Cortex of kidney (tissue), 1 donor: ENCODE measurements around the gene CLIC5.

Experiments
- DNase-seq: peaks from one replicate; lab custom pipeline; 2025; lab: John Stamatoyannopoulos, UW

CLIC5 gene

DNA sequence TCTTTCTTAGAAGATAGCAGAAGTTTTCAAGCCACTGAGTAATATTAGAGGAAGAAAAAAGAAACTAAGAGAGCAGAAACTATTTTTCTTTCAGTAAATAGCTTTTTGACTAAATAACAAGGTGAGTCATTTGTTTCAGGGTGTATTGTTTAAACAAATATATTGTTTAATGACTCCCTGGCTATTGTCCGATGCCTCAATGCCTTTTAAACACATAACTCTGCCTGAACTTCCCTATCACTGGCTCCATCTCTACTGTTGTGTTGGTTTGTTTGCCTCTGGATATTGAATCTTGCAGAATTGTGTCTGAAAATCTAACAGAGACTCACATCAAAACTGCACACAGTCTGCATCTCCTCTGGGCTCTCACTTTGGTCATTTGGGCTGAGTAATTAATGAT lies 19.6 kb upstream of the CLIC5 start:
- no peak for DNase-seq

DNA sequence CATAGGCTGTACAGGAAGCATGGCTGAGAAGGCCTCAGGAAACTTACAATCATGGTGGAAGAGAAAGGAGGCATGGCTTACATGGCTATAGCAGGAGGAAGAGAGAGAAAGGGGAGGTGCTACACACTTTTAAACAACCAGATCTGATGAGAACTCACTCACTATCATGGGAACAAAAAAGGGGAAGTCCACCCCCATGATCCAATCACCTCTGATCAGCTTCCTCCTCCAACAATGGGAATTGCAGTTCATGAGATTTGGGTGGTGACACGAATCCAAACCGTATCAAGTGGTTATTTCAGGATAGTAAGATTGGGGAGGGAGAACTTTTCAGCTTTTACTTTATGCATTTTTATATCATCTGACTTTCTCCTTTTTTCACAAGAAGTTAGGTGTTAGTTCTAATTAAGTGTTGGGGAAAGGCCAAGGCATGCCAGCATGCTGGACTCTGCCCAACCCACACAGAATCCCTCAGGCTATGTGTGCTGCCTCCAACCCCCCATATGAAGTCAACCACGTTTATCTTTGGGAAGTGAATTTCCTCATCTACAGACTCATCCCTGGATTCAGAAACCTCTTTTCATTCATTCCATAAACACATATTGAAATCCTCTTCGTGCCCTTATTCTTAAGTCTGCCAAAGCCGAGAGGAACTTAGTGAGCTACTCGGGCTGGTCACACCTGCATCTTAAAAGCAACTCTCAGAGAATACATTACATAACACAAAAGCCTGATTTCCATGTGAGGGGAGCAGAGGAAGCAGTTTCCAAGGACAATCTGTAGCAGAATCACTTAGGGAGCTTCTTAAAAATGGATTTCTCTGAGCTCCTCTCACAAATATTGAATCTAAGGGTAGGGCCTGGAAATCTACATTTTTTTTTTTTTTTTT lies 16.7 kb upstream of the CLIC5 start:
- no peak for DNase-seq

DNA sequence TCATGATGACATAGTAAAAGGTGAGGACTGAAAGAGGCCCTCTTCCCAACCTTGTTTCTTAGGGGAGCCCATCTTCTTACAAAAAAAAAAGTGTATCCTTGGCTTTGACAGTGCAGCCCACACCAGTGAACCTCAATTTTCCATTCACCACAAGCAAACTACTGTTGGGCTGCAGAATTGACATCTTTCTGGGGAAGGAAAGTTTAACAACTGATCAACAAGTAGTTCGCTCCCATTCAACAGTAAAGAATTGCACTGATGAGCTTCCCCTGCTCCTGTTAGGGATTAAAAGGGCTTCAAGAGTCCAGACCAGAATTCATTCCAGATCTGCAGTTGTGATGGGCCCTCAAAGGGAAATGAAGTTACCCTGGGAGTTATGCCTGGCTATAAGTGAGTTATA lies 13.9 kb upstream of the CLIC5 start:
- DNase-seq, result no peak

DNA sequence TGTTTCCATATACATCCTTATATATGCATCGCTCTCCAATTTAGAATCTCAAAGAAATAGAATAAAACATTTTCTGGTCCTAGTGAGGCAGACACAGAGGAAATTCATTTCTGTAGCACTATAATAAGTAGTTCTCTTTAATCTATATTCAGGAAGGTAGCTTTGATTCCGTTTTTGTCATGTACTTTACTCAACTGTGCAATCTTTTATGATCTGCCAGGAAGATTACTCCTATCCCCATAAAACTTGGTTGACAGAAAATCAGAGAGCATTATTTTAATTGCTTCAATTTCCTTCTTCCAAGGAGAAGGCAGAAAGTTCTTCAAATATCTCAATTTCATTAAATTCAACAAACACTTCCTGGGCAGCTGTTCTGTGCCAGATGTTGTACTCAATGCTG lies 10.6 kb upstream of the CLIC5 start:
- DNase-seq, result no peak

DNA sequence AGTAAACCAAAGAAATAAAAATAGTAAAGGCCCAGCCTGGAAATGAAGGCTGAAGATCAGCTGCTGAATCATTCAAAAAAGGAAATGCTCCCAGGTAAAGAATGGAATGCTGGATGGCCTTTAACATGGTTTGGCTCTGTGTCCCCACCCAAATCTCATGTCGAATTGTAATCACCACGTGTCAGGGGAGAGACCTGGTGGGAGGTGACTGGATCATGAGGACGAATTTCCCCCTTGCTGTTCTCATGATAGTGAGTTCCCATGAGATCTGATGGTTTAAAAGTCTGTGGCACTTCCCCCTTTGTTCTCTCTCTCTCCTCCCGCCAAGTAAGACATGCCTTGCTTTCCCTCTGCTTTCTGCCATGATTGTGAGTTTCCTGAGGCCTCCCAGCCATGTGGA lies 9.9 kb upstream of the CLIC5 start:
- no peak for DNase-seq

DNA sequence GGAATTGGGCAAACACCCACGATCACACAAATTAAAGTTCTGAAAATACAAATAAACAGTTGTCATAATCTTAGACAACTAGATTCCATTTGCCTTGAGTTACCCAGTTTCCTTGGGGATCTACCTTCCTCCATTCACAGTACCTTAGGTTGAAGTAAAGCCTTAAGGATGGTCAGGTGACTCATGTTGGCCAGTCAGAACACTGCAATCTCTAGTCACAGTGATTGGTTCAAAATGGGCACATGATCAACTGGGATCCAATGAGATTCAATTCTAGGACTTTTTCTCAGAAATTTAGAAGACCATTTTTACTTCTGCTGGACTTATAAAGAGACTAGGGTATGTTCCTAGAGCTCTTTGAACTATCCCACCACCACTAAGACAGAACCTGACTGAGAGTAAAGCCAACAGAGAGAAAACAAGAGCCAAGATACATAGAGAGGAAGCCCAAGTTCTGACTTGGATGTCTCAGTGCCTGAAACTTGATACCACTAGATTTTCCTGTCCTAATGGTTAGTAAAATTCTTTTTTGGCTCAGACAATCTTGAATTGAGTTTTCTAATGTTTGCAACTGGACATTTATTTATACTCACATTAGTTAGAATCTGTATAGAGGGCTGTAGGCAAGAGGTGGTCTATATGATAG lies 8.6 kb upstream of the CLIC5 start:
- no peak for DNase-seq

DNA sequence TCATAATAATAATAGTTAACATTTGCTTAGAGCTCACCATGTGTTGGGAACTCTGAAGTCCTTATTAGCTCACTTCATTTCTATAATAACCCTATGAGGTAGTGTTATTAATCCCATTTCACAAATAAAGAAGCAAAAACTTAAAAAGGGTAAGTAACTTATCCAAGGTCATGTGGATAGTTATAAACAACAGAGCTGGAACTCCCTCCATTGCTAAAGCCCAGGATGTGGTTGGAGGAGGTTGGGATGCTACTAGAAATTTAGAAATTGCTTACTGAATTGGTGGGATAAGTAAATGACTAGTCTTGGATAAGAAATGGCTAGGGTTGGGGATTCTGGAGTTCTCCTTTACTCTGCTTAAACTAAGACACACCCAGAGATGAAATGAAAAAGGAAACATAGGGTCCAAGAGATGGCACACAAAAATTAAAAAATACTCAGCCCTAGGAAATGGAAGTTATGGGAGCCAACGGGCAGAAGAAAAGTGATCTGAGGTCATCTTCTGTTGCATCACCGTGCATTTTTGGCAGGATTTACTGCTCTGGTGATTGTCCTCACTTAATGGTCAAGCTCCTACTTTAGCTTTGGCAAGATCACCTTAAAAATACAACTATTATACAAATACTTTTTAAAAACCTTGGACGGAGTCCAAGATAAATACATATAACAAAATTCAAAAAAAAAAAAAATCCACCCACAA lies 7.7 kb upstream of the CLIC5 start:
- DNase-seq, result no peak

DNA sequence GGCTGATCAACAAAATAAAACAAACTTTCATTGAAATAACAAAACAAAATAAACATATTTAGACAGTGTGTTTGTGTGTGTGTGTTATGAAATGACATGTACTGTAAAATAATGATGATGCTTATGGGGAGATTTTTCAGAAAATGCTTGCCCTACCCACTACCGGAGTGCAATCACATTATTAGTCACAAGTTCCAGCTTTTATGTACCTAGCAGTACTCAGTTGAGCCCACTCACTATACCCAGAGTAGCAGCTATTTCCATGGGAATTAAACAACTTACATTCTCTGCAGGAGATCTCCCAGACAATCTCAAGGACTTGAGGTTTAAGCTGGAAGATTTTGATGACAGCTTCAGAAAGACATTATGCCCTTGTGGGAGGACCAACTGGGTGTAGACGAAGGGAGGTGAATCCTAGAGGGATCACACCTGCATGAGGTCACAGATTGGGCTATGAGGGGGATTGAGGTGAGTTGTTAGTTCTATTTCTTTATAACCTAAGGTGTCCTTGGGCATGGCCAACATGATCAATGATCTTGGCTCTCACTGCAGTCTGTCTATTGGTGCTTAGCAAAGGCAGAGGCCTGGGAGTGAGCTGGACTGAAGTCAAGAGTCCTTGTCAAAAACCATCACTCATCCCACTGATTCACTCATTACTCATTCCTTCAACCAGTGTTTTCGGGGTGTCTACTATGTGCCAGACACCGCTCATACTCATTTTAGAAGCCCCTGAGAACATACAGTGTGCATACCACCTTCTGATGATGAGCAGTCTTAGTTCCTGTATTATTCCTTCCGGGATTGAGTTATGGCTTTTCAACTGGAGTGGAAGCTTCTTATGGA lies 6.7 kb upstream of the CLIC5 start:
- no peak for DNase-seq

DNA sequence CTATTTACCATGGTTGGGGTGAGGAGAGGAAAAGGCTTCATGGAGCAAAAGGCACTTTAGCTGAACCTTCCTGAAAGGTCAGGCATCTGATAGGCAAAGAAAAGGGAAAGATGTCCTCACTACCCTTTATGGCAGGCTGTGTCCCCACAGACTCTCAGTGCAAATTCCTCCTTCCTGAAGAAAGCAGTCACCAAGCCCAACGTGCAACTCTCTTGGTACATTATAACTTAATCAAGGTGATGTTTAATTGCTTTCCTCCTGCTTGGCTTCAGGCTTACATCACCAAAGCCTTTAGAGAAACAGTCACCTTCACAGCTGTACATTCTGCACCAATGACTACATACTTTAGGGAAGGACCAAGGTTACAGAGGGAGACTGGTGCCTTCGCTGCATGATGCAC lies 2.1 kb upstream of the CLIC5 start:
- DNase-seq, result no peak

DNA sequence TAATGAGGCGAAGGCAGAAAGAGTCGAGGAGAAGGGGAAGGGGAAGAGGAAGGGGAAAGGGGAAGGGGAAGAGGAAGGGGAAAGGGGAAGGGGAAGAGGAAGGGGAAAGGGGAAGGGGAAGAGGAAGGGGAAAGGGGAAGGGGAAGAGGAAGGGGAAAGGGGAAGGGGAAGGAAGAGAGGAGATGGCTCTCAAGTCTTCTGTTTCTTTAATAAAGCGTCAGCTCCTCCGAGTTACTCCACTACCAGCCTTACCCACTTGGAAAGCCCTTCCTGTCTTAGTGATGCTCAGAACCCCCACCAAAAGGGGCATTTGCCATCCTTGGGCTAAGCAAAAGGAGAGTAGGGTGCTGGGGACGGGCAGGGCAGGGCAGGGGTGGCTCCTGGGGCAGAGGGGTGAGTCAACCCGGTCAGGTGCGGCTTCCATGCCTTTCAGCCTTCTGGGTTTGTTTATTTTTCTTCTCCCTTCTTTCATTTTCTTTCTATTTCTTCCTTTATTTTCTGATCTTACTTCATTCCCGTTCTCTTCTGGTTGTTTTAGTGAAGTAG lies 476 bp upstream of the CLIC5 start:
- no peak for DNase-seq

DNA sequence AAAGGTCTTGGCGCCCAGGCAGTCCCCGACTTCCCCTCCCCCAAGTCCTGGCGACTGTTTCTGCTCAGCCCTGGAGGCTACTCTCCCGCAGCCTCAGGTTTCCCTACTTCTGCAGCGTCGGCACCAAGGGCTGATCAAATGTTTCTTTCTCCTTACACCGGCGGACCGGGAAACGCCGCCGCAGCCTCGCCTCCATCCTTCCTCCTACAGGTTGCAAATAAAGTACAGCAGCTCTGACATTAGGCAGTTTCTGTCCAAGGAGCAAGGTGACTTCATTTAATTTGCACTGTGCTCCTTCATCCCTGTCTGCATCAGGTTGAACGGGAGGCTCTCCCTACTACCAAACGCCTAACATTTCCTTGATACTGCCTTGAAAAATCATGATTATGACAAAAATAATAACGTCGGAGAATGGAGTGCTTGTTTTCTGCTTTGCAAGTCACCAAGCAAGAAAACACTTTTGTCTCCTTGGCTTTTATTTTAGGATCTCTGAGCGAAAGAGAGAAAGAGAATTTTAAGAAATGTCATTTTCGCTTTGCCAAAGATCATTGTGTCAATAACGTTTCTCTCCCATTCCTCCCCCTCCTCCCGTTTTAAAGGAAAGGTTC lies 1.0 kb downstream of the CLIC5 start:
- no peak for DNase-seq

DNA sequence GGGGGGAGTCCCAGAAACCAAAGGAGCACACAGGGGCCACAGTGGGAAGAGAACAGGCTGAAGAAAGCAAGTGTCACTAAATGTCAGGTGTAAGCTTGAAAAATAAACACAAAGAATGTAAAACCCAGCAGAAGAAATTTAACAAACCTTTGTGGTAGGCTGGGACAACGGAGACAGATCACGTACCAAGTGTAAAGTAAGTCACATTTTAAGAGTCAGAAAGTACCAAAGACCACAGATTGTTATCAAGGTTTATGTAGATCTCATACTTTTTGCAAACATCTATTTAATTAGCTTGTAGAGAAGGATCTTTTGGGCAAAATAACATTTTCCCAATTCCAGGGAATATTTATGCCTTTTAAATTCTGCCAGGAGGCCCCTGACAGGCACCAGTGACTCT lies 1.6 kb downstream of the CLIC5 start:
- DNase-seq, result no peak

DNA sequence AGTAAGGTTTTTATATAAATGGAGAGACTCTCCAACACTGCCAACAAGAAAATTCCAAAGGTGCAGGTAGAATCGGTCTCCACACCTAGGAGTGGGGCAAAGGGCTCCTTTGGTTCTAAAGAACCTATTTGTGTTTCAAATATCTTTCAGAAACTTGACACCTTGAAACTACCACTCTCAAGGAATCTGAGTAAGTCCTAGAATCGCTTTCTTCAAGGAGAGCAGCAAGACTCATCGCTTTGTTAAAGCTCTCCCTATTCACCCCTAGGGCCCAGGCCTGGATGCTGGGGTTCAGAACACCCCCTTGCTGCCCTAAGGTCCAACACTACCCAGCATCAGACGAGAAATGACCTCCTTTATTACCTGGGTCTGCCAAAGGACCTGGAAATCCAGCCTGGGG lies 2.0 kb downstream of the CLIC5 start:
- DNase-seq, result no peak

DNA sequence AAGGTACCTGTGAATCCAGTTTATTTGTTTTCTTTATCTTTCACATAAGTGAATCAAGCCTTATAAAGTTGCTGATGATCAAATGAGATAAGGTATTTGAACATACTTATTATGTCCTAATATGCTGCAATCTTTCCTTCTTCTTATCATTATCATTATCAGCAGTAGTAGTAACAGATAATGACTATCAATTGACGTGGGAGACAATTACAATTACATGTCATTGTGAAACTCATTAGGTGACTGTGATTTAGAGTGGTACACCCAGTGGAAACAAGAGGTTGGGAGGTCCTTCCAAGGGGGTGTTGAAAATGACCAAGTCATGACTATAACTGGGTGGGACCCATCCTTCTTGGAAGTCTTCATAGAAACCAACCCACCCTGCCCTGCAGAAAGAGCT lies 2.8 kb downstream of the CLIC5 start:
- DNase-seq, result no peak

DNA sequence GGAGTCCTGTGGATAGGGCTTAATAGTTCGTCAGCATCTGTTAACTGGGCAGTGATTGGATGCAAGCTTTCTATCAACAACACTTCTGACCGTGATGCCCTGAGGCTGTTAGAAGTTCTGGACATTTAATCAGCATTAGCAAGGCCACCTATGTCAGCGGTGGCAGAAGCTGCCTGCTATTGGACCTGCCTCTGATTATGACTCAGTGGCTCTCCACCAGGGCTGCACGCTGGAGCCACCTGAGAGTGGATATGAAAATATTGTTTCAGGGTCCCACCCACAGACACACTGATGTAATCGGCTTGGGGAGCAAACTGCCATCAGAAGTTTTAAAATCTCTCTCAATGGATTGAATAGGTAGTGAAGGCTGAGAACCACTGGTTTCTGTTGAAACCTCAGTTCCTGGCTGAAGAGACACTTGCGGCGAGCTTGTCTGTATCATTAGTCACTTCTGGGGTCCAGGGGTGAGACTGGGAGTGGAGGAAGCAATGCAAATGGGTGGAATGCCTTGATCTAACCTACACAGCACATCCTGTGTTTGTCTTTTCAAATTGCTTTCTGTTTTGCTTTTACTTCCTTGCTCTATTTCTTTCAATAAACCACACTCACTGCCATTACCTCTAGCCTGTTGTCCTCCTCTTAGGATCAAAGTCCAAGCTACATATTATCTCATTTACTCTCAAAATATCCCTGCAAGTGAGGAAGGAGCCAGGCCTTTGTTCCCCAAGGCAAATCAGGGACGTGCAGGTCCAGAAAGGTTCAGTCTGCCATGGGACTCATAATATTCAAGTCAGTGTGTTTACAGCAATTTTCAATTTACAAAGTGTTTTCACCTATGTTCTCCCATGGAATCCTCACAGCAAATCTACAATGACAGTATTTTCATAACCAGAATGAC lies 4.2 kb downstream of the CLIC5 start:
- DNase-seq, result no peak

DNA sequence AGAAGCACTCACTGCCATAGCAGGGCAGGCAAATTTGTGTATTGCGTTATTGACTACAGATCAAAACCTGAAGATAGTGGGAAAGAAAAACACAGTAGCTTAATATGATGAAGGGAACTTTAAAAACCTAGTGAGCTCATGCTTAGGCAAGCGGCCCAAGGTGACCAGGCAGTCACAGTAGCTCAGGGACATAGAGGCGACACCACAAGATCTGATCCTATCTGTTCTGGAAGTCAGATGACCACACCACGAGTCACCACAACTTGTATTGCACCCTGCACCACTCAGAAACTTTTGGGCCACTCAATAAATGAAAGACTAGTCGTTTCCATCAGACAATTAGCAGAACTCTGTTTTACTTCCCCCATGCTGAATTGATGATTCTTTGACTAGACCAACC lies 4.9 kb downstream of the CLIC5 start:
- DNase-seq, result no peak

DNA sequence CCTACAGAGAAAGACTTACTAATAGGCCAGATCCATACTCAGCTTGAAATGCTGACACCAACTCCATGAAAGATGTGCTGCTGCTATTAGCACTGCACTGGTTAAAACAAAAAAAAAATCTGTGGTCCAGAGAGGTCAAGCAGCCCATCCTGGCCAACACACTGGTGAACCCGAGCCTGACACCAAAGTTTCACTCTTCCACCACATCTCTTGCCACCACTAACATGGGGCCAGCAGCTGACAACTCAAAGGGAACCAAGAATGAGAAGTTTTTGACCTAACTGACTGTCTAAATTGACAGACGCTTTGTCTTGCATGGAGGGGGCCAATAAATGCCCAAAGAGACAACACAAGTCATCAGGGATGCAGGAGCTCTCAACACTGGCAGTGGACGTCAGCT lies 5.4 kb downstream of the CLIC5 start:
- no peak for DNase-seq

DNA sequence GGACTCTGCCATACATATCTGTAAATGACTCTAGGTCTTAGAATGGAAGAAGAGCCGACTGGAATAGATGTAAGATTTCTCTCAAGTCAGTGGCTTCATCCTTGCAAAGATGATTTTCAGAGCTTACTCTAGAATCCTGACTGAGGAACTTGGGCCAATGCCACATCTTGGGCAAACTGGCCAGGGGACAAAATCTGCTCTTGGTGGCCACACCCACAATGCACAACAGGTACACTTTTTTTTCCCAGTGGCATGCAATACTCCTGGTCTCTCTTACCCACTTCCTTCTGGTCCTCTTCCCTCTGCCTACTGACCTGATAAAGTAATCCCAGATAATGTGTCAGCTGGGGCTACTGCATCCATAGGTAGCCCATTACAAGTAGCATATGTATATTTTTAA lies 13.4 kb downstream of the CLIC5 start:
- DNase-seq, result no peak

DNA sequence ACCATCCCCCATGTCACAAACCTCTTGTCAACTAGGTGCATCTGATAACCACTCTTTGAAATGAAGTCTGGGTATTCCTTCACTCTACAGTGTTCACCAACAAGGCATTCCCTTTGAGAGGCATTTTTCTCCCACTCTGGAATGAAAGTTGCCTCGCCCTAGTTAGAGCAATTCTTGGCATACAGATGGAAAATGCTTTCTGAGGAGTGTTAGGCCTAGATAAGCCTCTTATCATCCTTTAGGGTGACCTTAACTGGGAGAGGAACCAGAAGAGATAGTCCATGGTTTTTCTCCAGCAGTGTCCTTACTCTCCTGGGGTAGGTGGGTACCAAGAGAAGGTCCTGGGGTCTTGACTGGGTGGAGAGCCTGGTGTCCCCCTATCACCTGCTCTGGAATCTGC lies 14.8 kb downstream of the CLIC5 start:
- DNase-seq, result no peak

DNA sequence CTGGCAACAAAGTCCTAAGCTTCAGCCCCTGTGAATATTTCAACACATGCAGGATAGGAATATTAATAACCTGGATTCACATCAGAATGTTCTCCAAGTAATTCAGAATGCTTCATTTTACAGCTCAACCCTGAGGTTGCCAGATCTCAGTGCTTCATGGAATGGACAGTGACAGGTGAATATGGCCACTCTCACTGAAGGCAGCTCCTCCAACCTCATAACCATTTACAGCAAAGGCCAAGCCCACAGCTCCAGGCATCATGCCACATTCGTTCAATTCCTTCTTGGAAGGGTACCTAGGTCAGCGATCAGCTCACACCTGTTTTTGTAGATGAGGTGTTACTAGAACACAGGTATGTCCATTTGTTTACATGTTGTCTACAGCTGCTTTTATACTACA lies 17.1 kb downstream of the CLIC5 start:
- DNase-seq, result no peak
